Spleen (tissue), 7 donors: ENCODE results near the gene CCDC73.

Experiments
- POLR2A ChIP-seq, 3 donors: fragments of 450-650 bp; IDR thresholded peaks; one replicate each; pipeline ENCODE4 v1.5.1; 2017; ENCODE audit warnings: antibody characterized with exemption in 3 of 3, mild to moderate bottlenecking in 1 of 3
- POLR2AphosphoS5 ChIP-seq, 3 donors: sonication (generic); formaldehyde crosslinking; IDR thresholded peaks; one replicate each; pipeline ENCODE4 v1.5.1; 2017; ENCODE audit warnings: antibody characterized with exemption in 3 of 3
- TF ChIP-seq, protein P1 (sequence below), 11 experiments: fragments of 200-600 bp in 7 of 11; fragments of 450-650 bp in 4 of 11; sonication (generic) in 4 of 11; IDR thresholded peaks in 8 of 11; conservative IDR thresholded peaks in 3 of 11; 1 replicate in 7 of 11; 2 replicates in 4 of 11; pipeline versions ENCODE4 v1.4.0 to v1.8.0; 2016 to 2021; ENCODE audit warnings: antibody characterized with exemption in 11 of 11, inconsistent platforms in 4 of 11, mild to moderate bottlenecking in 1 of 11
- donor health status: DM: no; HTN: no; CAD: no; lungs with moderate emphysema.
- donor health status: DM: no; HTN: no; CAD: no.
- donor health status: DM: no; HTN: no; CAD: no.

- TF ChIP-seq POLR2A (IDR thresholded peaks at IDR 0.05): no peak
- TF ChIP-seq, protein P1, sequence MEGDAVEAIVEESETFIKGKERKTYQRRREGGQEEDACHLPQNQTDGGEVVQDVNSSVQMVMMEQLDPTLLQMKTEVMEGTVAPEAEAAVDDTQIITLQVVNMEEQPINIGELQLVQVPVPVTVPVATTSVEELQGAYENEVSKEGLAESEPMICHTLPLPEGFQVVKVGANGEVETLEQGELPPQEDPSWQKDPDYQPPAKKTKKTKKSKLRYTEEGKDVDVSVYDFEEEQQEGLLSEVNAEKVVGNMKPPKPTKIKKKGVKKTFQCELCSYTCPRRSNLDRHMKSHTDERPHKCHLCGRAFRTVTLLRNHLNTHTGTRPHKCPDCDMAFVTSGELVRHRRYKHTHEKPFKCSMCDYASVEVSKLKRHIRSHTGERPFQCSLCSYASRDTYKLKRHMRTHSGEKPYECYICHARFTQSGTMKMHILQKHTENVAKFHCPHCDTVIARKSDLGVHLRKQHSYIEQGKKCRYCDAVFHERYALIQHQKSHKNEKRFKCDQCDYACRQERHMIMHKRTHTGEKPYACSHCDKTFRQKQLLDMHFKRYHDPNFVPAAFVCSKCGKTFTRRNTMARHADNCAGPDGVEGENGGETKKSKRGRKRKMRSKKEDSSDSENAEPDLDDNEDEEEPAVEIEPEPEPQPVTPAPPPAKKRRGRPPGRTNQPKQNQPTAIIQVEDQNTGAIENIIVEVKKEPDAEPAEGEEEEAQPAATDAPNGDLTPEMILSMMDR (IDR thresholded peaks at IDR 0.05 in 8 of 11, conservative IDR thresholded peaks at IDR 0.05 in 3 of 11): no peak
- no peak for TF ChIP-seq POLR2AphosphoS5 (IDR thresholded peaks at IDR 0.05)
Measured at GRCh38 chr11:32594272-32594671, 200.2 kb downstream of the CCDC73 start.
